CD4-positive, alpha-beta memory T cell (primary cell): ENCODE data around the gene TOMM40L. TPM values are rescaled to one million over a fixed set of nuclear protein-coding genes. Genes with fewer than 3 reads are reported as not detected.
A peak's percentile ranks its signal among the peaks of the same experiment; 100 is the strongest.

ENCODE experiments used
- CTCF ChIA-PET: fragments of 350-600 bp; sonication (Branson Sonifier 250); formaldehyde crosslinking; loops from one replicate; lab custom pipeline; 2021; ENCODE audit warnings: inconsistent platforms; ENCODE audit not compliant: partially characterized antibody; lab: Charles Lee
- POLR2A ChIA-PET: fragments of 350-600 bp; sonication (Branson Sonifier 250); formaldehyde crosslinking; loops from one replicate; lab custom pipeline; 2021; ENCODE audit not compliant: partially characterized antibody; lab: Charles Lee
- DNase-seq, 5 donors: peaks; one replicate each; pipeline versions ENCODE4 v3.0.0 to v3.0.0-alpha.2; 2020 to 2022; ENCODE audit warnings: mixed read lengths in 1 of 5
- H3K27ac ChIP-seq: one replicate; pipeline ENCODE4 v1.7.0; 2013; ENCODE audit warnings: low read depth, low read length
- H3K27me3 ChIP-seq: 2 replicates; pipeline ENCODE4 v1.7.0; 2013; ENCODE audit warnings: mild to moderate bottlenecking, low read length, moderate library complexity; ENCODE audit not compliant: insufficient read depth
- H3K36me3 ChIP-seq: 2 replicates; pipeline ENCODE4 v1.7.0; 2013; ENCODE audit warnings: mild to moderate bottlenecking, low read length, moderate library complexity; ENCODE audit not compliant: insufficient read depth
- H3K4me1 ChIP-seq: 2 replicates; pipeline ENCODE4 v1.7.0; 2013; ENCODE audit warnings: mild to moderate bottlenecking, low read length, moderate library complexity; ENCODE audit not compliant: insufficient read depth
- H3K4me3 ChIP-seq, 2 donors: one replicate each; pipeline ENCODE4 v1.7.0; 2013; ENCODE audit warnings: low read length in 2 of 2, mild to moderate bottlenecking in 1 of 2
- H3K9me3 ChIP-seq, 2 donors: one replicate each; pipeline ENCODE4 v1.7.0; 2013; ENCODE audit warnings: low read length in 2 of 2, control low read depth in 1 of 2; ENCODE audit not compliant: control insufficient read depth in 1 of 2
- H3K27ac Mint-ChIP-seq, 7 donors: one replicate each; pipeline ENCODE4 v1.8.0; 2020 to 2021; ENCODE audit warnings: mixed read lengths in 7 of 7, mild to moderate bottlenecking in 6 of 7, inconsistent platforms in 3 of 7, moderate library complexity in 3 of 7
- H3K27me3 Mint-ChIP-seq, 2 donors: one replicate each; pipeline ENCODE4 v1.8.0; 2020 to 2021; ENCODE audit warnings: mixed read lengths in 2 of 2
- H3K36me3 Mint-ChIP-seq, 2 donors: one replicate each; pipeline ENCODE4 v1.8.0; 2020 to 2021; ENCODE audit warnings: mixed read lengths in 2 of 2, inconsistent platforms in 1 of 2, mild to moderate bottlenecking in 1 of 2
- H3K4me1 Mint-ChIP-seq, 4 donors: one replicate each; pipeline ENCODE4 v1.8.0; 2020 to 2021; ENCODE audit warnings: mixed read lengths in 4 of 4, mild to moderate bottlenecking in 1 of 4
- H3K4me3 Mint-ChIP-seq, 8 donors: one replicate each; pipeline ENCODE4 v1.8.0; 2020 to 2021; ENCODE audit warnings: mixed read lengths in 8 of 8, mild to moderate bottlenecking in 7 of 8, moderate library complexity in 6 of 8, inconsistent platforms in 3 of 8
- H3K9me3 Mint-ChIP-seq, 8 donors: one replicate each; pipeline ENCODE4 v1.8.0; 2020 to 2021; ENCODE audit warnings: mixed read lengths in 8 of 8, mild to moderate bottlenecking in 5 of 8, inconsistent platforms in 3 of 8, moderate library complexity in 1 of 8
- intact Hi-C: fragments of 100-400 bp; cut with micrococcal nuclease; formaldehyde crosslinking; loops from one replicate; pipeline ENCODE4 v1.15.1; 2023
- polyA plus RNA-seq, 2 donors: library from polyadenylated mRNA; unstranded; fragments of 300-500 nt; fragmentation: Illumina TruSeq; gene quantifications; one replicate each; pipeline ENCODE4 v1.2.3, GENCODE V29; 2021
- total RNA-seq, 2 experiments: library from RNA; stranded (reverse); gene quantifications; one replicate each; pipeline ENCODE4 v1.2.3, GENCODE V29; 2021

The TOMM40L gene
- total and polyA plus RNA-seq, 4 experiments from 2014 or later: 2.9 to 8.8 (median 7.5) TPM

DNA sequence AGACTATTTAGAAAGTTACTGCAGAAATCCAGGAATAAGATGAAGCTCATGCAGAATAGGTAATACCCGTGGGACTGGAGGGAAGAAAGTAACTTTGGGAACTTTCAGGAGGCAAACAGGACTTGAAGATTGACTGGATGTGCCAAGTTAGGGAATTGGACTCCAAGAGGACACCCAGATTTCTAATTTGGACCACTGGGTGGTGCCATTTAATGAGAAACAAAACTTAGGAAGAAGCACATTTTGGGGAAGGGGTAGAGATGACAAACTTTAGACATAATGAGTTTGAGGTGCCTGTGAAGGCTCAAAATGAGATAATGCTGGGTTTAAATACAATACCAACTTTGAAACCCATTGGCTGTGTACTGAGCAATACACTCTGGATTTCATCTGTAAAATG is 45.2 kb upstream of the TOMM40L start:
- ChIA-PET POLR2A (interaction anchor here (0.6 to 5.6 kb wide), 8 partner anchors 11 to 135 kb away, joined by 3 to 132 read pairs (median 40); partner anchors contain the start of genes NDUFS2, PPOX, TOMM40L and UFC1), CTCF (interaction anchor here (0.8 to 5.7 kb wide), 12 partner anchors 12 to 208 kb away, joined by 3 to 121 read pairs (median 6); partner anchors contain the start of genes APOA2, NDUFS2, PPOX and TOMM40L)
- no peak overlapping the region for H3K4me3 ChIP-seq
- no peaks in the 10 kb centered on the region for H3K27me3 ChIP-seq
- intact Hi-C loops: loop anchor here (1.0 kb wide), 1 partner anchor 111 kb away; no protein-coding TSS in a partner anchor
- Mint-ChIP-seq H3K36me3 (peaks cover 1 to 16% of the 10 kb centered on the region in 2 donors), H3K4me1 (peaks cover 55 to 85% (median 74%) of the 10 kb centered on the region in 4 donors), H3K4me3 (peak overlapping the region in 6 of 8 donors; percentile 14 to 74 (median 64)), H3K27ac (peak overlapping the region; percentile 12 to 95 (median 85)), H3K27me3 (no peaks in the 10 kb centered on the region), H3K9me3 (no peaks in the 10 kb centered on the region)
- DNase-seq: no peak
- peaks cover 1% of the 10 kb centered on the region for H3K36me3 ChIP-seq
- no peaks in the 10 kb centered on the region for H3K9me3 ChIP-seq
- no peak overlapping the region for H3K27ac ChIP-seq
- peaks cover 80% of the 10 kb centered on the region for H3K4me1 ChIP-seq

GRCh38 chr1:161182214-161182613 is 43.6 kb upstream of the TOMM40L start:
- Mint-ChIP-seq H3K36me3 (peaks cover 0 to 1% of the 10 kb centered on the region in 2 donors), H3K9me3 (no peaks in the 10 kb centered on the region), H3K4me3 (peak overlapping the region; percentile 2 to 85 (median 76)), H3K27me3 (no peaks in the 10 kb centered on the region), H3K4me1 (peaks cover 54 to 87% (median 75%) of the 10 kb centered on the region in 4 donors), H3K27ac (peak overlapping the region; percentile 86 to 97 (median 93))
- Histone ChIP-seq H3K4me3 (peak overlapping the region in 1 of 2 donors; percentile 18), H3K27me3 (no peaks in the 10 kb centered on the region), H3K4me1 (peaks cover 83% of the 10 kb centered on the region), H3K27ac (peak overlapping the region; percentile 54), H3K9me3 (no peaks in the 10 kb centered on the region), H3K36me3 (no peaks in the 10 kb centered on the region)
- ChIA-PET POLR2A (interaction anchor here (0.8 to 5.6 kb wide), 21 partner anchors 9 to 209 kb away, joined by 3 to 132 read pairs (median 7); partner anchors contain the start of genes ADAMTS4, ARHGAP30, DEDD and NDUFS2), CTCF (interaction anchor here (0.8 to 5.7 kb wide), 12 partner anchors 10 to 202 kb away, joined by 3 to 121 read pairs (median 8); partner anchors contain the start of genes APOA2, NDUFS2, PPOX and TOMM40L)
- DNase-seq: peak; percentile 60 to 81 (median 69)
- intact Hi-C loops: loop anchor here (1.0 kb wide), 3 partner anchors 10 to 43 kb away; partner anchors contain the start of gene NDUFS2

DNA sequence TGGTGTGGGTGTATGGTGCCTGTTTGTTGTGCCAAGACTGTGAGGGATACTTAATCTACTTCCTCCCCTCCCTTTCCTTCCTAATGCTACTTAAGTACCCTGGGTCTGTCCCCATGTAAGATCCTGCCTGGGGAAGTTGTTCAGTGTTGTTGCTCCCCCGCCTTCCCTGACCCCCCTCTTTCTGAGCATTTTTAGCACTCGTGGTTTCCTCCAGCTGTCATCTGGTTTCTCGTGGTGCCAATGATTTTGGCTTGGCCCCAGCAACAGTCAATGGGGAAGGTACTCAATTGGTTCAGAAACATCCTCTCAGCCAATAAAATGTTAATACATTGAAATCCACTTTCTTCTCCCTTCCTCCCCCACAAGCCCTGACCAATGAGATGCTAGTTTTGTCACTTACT is 40.6 kb upstream of the TOMM40L start:
- peak overlapping the region; percentile 47 for H3K27ac ChIP-seq
- H3K36me3 ChIP-seq: no peaks in the 10 kb centered on the region
- H3K9me3 Mint-ChIP-seq: no peaks in the 10 kb centered on the region
- DNase-seq: peak; percentile 86 to 92 (median 88)
- POLR2A ChIA-PET: interaction anchor here (1.0 to 10.4 kb wide), 9 partner anchors 8 to 121 kb away, joined by 4 to 134 read pairs (median 6); partner anchors contain the start of genes ADAMTS4, B4GALT3, NDUFS2 and PPOX
- peak overlapping the region; percentile 8 to 25 for H3K4me3 ChIP-seq
- peak overlapping the region; percentile 86 to 96 (median 92) for H3K27ac Mint-ChIP-seq
- H3K4me1 Mint-ChIP-seq: peaks cover 57 to 88% (median 78%) of the 10 kb centered on the region in 4 donors
- H3K4me3 Mint-ChIP-seq: peak overlapping the region; percentile 73 to 89 (median 83)
- intact Hi-C loops: loop anchor here (1.0 to 5.0 kb wide), 2 partner anchors 19 to 33 kb away; partner anchors contain the start of genes PPOX and UFC1
- H3K9me3 ChIP-seq: no peaks in the 10 kb centered on the region
- no peaks in the 10 kb centered on the region for H3K27me3 ChIP-seq
- no peaks in the 10 kb centered on the region for H3K27me3 Mint-ChIP-seq
- CTCF ChIA-PET: interaction anchor here (0.6 to 10.9 kb wide), 6 partner anchors 8 to 198 kb away, joined by 3 to 115 read pairs (median 5); partner anchors contain the start of genes B4GALT3, NDUFS2, PPOX and TOMM40L
- H3K36me3 Mint-ChIP-seq: no peaks in the 10 kb centered on the region
- H3K4me1 ChIP-seq: peaks cover 94% of the 10 kb centered on the region

DNA sequence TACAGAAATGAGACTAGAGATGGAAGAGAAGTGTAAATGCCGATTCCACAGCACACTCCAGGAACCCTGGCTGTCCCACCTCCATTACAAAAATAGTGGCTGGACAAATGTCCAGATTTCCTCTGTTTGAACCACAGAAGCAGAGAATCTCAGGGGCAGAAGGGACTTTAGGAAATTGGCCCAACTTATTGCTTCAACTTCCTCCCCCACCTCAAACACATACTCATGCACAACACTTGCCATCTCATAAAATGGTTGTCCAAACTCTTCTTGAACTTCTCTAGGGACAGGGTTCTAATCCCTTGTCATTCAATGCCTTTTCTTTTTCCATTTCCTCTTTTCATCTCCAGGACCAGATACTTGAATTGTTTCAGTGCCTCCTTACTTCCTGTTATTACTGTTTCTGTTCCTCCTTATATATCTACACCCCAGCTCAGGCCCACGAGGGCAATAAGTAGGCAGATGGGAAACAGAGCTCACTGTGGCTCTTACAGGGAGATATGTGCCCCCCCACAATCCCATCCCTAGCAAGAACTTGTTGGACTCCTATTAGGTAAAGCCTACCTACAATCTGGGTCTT is 40.0 kb upstream of the TOMM40L start:
- Mint-ChIP-seq H3K4me3 (peak overlapping the region; percentile 73 to 89 (median 83)), H3K4me1 (peaks cover 53 to 82% (median 73%) of the 10 kb centered on the region in 4 donors), H3K27ac (peak overlapping the region; percentile 86 to 96 (median 92)), H3K9me3 (no peaks in the 10 kb centered on the region), H3K36me3 (no peaks in the 10 kb centered on the region), H3K27me3 (no peaks in the 10 kb centered on the region)
- no peaks in the 10 kb centered on the region for H3K36me3 ChIP-seq
- DNase-seq: no peak
- ChIA-PET CTCF (interaction anchor here (0.6 to 10.9 kb wide), 6 partner anchors 7 to 197 kb away, joined by 3 to 115 read pairs (median 8); partner anchors contain the start of genes B4GALT3, NDUFS2, PPOX and TOMM40L), POLR2A (interaction anchor here (1.0 to 10.4 kb wide), 10 partner anchors 8 to 120 kb away, joined by 3 to 134 read pairs (median 6); partner anchors contain the start of genes ADAMTS4, B4GALT3, NDUFS2 and PPOX)
- peak overlapping the region; percentile 47 for H3K27ac ChIP-seq
- H3K4me3 ChIP-seq: peak overlapping the region; percentile 8 to 25
- H3K27me3 ChIP-seq: no peaks in the 10 kb centered on the region
- intact Hi-C loops: loop anchor here (1.0 to 5.0 kb wide), 2 partner anchors 20 to 34 kb away; partner anchors contain the start of genes PPOX and UFC1
- peaks cover 92% of the 10 kb centered on the region for H3K4me1 ChIP-seq
- no peaks in the 10 kb centered on the region for H3K9me3 ChIP-seq

DNA sequence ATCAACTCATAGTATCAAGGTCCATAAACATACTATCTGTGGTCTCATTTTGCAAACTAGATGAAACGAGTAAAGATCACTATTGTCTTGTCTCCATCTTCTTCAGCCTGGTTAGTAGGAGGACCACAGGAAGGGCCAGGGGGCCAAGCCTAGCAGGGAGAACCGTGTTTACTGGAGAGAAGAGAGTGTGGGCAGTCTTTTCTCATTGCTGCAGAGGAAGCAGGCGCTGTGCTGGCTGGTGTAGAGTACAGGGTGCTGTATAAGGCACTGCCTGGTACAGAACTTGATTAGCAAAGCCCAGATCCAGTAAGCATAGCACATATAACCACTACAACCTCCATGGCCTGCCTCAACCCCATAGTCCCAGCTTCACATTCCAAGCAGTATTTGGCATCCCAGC is 38.5 kb upstream of the TOMM40L start:
- Histone ChIP-seq H3K9me3 (no peaks in the 10 kb centered on the region), H3K4me3 (no peak overlapping the region), H3K36me3 (no peaks in the 10 kb centered on the region), H3K27ac (peak overlapping the region; percentile 47), H3K4me1 (peaks cover 91% of the 10 kb centered on the region), H3K27me3 (no peaks in the 10 kb centered on the region)
- POLR2A ChIA-PET: interaction anchor here (1.8 to 10.4 kb wide), 4 partner anchors 10 to 22 kb away, joined by 6 to 134 read pairs (median 18); partner anchors contain the start of genes ADAMTS4, B4GALT3, NDUFS2 and PPOX
- Mint-ChIP-seq H3K27me3 (no peaks in the 10 kb centered on the region), H3K36me3 (no peaks in the 10 kb centered on the region), H3K4me3 (peak overlapping the region in 6 of 8 donors; percentile 22 to 70 (median 43)), H3K9me3 (no peaks in the 10 kb centered on the region), H3K4me1 (peaks cover 48 to 78% (median 65%) of the 10 kb centered on the region in 4 donors), H3K27ac (peak overlapping the region; percentile 83 to 96 (median 90))
- no peak for DNase-seq
- intact Hi-C loops: loop anchor here (5.0 kb wide), 1 partner anchor 35 kb away; the partner anchor contains the start of gene UFC1
- CTCF ChIA-PET: interaction anchor here (1.2 to 10.9 kb wide), 4 partner anchors 15 to 38 kb away, joined by 4 to 115 read pairs (median 9); partner anchors contain the start of genes NDUFS2, PPOX and TOMM40L

DNA sequence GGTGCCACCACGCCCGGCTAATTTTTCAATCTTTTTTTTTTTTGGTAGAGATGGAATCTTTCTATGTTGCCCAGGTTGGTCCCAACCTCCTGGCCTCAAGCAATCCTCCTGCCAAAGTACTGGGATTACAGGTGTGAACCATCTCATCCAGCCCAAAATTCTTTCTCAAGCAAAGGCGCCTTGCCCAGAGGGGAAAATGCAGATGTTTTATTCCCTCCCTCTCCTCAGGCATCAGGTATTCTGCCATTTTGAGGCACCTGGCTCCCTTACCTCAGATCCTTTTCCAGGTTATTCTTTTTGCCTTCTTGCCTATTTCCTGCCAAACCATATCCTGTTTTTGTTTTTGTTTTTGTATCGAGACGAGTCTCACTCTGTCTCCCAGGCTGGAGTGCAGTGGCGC is 37.5 kb upstream of the TOMM40L start:
- Mint-ChIP-seq H3K9me3 (no peaks in the 10 kb centered on the region), H3K27ac (peak overlapping the region in 6 of 7 donors; percentile 36 to 89 (median 84)), H3K4me1 (peaks cover 47 to 77% (median 65%) of the 10 kb centered on the region in 4 donors), H3K27me3 (no peaks in the 10 kb centered on the region), H3K4me3 (peak overlapping the region in 5 of 8 donors; percentile 41 to 66 (median 60)), H3K36me3 (peaks cover 0 to 2% of the 10 kb centered on the region in 2 donors)
- intact Hi-C loops: loop anchor here (5.0 kb wide), 1 partner anchor 36 kb away; the partner anchor contains the start of gene UFC1
- Histone ChIP-seq H3K4me3 (no peak overlapping the region), H3K27ac (no peak overlapping the region), H3K4me1 (peaks cover 89% of the 10 kb centered on the region), H3K27me3 (no peaks in the 10 kb centered on the region), H3K36me3 (no peaks in the 10 kb centered on the region), H3K9me3 (no peaks in the 10 kb centered on the region)
- CTCF ChIA-PET: interaction anchor here (1.2 to 10.9 kb wide), 2 partner anchors 22 to 37 kb away, joined by 4 to 115 read pairs; partner anchors contain the start of genes PPOX and TOMM40L
- POLR2A ChIA-PET: interaction anchor here (1.8 to 10.4 kb wide), 3 partner anchors 12 to 23 kb away, joined by 6 to 134 read pairs (median 14); partner anchors contain the start of genes ADAMTS4, NDUFS2 and PPOX
- no peak for DNase-seq
